Fibroblast of skin of left quadriceps (primary cell): ENCODE measurements around the gene CDC27.
"Not testable (repeated sequence)": the region's sequence is repeated elsewhere in the genome, so short reads cannot be mapped to it uniquely, and the experiment has no call there.

Experiments
- DNase-seq, 2 experiments: peaks; one replicate each; pipeline ENCODE4 v3.0.0-alpha.2; 2013; ENCODE audit warnings: low read depth in 2 of 2

Gene CDC27

DNA sequence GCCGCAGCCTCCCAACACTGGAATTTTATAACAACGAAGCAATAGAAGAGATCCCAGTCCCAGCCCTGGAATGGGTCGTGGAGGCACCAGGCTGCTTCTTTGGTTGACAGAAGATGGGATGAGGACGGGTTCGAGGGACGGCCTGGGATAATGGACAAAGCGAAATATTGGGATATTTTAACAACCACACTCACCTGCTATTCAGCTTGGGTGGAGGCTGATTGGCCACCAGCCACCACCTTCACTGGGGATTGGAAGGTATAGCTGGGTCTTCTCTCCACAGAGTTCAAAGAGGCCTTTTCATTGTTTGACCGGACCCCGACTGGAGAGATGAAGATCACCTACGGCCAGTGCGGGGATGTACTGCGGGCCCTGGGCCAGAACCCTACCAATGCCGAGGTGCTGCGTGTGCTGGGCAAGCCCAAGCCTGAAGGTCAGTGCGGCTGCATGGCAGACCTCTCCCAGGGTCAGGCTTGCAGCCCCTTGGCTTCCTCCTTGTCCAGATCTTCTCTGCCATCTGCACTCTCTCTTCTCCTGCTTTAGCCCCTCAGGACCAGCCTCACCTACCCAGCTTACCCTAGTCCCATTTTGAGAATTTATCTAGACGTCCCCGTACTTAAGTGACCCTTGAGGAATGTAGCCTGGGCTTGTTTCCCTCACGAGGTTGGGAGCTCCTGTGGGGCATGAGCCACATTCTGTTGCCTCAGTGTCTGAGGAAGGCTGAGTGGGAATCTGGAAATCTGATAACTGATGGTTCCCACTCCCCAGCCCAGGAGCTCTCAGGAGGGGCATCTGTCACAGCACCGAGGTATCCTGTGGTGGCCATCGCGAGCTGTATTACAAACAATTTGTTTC, 30.8 kb upstream of the CDC27 start:
- no peak for DNase-seq

DNA sequence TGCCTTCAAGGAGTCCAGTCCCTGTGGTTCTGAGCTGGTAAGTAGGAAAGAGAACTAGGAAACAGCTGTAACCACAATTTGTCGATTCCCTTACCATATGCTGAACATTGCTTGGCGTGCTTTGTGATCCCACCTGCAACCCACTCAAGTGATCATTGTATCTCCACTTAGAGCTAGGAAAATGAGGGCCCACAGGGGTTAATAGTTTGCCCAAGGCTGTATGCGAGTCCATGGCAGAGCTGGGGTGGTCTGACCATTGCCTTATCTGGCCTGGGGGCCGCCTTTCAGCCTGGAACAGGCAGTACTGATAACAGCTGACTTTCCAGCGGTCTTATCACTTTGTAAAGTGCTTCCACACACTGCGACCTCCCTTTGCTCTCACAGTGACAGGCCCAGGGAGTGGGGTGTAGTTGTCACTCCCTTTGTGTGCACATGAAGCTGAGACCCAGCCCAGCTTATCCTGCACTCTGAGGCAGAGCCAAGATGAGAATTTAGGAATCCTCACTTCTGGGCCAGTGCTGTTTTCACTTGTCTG, 29.9 kb upstream of the CDC27 start:
- DNase-seq = no peak

DNA sequence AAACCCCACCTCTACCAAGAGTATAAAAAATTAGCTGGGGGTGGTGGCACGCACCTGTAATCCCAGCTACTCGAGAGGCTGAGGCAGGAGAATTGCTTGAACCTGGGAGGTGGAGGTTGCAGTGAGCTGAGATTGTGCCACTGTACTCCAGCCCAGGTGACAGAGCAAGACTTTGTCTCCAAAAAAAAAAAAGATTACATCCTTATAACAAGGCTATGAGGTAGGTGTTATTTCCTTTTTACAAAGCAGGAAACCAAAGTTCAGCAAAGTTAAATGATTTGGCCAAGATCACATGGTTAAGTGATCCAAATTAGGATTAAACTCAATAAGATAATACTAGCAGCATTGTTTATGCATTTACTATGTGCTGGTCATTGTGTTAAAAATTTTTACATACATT, 28.2 kb upstream of the CDC27 start:
- not testable (repeated sequence) for DNase-seq

DNA sequence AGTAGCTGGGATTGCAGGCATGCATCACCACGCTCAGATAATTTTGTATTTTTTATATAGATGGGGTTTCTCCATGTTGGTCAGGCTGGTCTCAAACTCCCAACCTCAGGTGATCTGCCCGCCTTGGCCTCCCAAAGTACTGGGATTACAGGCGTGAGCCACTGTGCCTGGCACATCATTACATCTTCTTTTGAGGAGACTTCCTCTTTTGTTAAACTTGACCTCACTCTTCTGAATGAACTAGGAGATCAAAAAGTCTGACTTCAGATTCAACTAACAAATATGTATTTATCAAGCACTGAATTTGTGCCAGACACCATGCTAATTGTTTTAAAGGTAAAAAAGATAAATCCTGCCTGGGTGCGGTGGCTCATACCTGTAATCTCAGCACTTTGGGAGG, 27.7 kb upstream of the CDC27 start:
- DNase-seq = not testable (repeated sequence)

DNA sequence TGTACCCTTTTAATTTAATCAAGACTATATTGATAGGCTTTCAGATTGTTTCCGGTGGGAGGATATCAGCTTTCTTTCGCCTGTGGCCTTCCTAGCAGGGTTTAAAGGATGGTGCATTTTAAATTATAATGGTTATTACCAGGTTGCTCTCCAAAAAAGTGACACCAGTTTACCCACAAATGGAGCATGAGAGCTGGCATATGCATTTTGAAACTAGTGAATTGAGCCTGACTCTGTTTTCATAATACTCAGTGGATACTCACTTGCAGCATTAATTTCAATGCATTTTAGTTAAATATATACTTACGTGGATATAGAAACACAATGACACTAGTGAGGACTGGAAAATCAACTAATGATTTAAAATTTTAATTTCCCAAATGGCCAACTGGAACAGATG, 25.8 kb upstream of the CDC27 start:
- DNase-seq = no peak

DNA sequence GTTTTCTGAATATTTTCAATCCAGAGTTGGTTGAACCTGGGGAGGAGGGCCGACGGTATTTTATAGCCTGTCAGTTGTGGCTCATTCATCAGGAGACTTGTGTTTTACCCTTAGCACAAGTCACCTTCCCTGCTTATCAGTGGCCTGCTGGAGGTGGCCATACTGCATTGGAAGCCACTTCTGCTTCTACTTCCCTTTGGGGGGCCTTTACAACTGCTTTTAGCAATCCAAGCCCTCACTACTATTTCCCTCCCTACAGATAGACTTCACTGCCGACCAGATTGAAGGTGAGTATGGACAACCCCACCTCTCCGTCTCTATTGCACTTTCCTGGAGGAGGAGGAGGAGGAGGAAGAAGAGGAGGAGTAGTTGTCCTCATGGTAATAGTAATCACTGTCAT, 24.4 kb upstream of the CDC27 start:
- DNase-seq = no peak

DNA sequence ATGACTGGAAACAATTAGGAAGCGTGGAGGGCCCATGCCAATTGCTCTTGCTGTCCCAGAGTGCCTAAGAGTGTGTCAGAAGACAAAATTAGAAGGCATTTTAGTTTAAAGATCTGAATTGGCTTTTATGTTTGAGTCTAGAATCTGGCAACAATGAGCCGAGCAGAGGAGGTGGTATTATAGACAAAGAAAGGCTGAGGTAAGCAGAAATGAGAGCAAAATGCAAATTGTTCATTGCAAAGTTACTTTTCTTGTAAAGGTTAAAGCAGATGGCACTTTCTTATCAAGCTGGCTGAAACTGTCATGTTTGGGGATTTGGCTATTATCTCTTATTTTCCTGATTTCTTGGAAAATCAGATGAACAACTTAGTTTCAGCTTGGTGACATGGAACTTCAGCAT, 23.4 kb upstream of the CDC27 start:
- DNase-seq = no peak

DNA sequence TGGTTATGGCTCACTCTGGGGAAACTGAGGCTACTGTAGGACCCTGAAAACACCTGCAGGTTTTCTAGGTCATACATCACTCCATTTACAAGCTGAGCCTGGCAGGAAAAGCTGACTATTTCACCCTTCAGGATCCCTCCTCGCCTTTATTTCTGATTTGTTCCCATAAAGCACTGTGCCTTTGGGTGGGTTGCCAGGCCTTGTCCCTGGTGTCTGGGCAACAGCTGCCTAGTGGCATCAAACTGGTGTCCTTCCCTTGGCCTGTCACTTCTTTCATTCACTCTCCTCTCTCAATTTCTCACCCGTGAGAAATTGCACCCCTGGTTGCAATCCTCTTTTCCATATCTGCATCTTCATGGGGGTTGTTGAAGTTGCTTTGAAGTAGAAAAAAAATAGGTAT, 21.7 kb upstream of the CDC27 start:
- no peak for DNase-seq

DNA sequence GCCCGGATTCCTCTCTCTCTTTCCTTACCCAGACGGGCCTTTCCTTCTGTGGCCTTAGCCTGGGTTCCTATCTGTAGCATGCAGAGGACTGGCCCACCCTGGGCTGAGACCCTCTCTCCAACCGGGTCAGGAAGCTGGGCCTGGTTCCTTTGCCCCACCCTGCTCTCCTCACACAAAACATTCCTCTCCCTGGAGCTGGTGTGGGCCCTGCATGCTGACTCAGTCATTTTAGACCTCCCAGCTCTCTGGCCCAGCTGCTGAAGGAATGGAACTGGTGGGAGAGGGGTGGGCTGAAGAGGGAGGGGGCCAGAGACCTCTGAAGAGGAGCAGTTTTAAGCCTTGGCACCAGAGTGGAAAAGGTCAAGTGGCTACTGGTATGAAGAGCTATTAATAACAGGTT, 21.0 kb upstream of the CDC27 start:
- no peak for DNase-seq

DNA sequence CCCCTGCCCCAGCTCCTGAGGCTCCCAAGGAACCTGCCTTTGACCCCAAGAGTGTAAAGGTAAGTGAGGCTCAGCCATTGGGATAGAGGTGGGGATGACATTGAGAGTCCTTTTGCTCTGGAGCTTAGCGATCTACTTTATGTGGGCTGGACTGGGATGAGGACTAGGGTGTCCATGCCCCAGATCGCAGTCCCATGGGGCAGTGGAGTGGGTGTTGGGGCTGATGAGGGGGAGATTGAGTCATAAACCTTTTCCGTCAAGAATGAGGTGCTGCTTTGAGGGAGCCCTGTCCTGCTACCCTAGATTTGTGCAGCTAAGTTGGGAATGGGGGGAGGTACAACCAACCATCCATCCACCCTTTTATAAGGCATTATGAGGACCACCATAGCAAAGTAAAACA, 20.4 kb upstream of the CDC27 start:
- no peak for DNase-seq

DNA sequence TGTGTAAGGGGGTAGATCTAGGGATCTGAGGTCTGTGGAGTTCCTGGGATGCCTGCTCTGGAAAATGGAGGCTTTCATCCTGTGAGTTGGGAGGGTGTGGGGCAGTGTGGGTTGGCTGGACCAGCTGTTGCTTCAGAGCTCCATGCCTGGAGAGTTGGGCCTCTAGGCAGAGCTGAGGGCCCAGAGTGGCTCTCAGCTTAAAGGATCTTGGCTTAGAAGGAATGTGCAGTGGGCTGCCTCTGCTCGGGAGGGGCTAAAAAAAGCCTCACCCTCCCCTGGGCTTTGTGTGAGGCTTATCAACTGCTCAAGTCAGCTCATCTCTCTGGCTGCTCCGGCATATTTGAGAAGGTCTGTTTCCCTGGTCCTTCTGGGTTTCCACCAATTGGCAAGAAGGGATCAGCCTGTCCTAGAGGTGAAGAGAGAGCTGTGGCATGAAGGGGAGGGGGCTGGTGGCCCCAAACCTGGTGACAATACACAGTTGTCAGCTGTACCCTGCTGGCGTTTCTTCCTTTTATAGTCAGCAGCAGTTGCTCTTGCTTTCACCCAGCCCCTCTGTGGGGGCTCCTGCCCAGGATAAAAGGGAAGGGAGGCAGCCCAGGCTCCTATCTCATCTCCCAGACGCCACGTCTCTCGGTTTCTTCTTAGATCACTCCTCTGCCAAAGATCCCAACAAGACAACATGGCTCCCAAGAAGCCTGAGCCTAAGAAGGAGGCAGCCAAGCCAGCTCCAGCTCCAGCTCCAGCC, 19.8 kb upstream of the CDC27 start, which contains the start of gene MYL4:
Gene MYL4, plus strand, starts transcription at position 605 of the 745 bp plus-strand sequence. Its CDS starts 75 bp downstream, at position 680.
- no peak for DNase-seq

DNA sequence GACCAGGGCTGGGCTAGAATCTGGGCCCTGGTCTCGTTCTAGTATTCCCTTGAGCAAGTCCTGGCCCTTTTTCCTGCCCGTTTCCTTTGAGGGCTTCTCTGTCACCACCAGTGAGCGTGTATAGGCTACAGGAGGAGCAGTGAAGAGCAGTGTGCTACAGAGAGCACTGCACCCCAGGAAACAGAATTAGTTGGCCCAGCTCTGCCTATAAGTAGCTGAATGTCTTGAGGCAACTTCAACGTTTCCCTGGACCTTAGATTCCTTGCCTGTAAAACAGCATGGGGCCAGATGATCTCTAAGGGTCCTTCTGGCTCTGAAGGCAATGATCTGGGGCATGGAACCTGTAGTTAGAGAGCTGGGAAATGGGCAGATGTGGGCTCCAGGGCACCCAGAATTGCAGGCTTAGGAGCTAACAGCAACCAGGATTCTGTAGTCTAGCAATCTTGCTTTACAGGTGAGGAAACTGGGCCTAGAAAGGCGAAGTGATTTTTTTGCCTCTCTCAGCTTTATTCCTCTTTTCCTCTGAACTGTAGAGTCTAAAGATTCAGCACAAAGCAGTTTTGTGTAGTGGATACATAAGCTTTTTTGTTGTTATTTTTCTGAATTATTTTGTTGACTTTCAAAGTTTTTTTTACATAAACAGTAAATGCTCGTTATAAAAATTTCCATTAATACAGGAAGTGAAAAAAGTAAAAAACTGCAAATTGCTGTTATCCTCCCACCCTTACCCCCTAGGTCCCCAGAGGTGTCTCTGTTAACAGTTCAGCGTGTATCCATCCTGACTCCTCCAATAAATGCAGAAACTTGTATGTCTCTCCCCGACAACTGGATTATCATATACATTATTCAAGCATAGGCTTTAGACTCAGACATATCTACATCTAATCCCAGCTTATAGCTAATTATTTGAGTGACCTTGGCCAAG, 18.3 kb upstream of the CDC27 start:
- no peak for DNase-seq

DNA sequence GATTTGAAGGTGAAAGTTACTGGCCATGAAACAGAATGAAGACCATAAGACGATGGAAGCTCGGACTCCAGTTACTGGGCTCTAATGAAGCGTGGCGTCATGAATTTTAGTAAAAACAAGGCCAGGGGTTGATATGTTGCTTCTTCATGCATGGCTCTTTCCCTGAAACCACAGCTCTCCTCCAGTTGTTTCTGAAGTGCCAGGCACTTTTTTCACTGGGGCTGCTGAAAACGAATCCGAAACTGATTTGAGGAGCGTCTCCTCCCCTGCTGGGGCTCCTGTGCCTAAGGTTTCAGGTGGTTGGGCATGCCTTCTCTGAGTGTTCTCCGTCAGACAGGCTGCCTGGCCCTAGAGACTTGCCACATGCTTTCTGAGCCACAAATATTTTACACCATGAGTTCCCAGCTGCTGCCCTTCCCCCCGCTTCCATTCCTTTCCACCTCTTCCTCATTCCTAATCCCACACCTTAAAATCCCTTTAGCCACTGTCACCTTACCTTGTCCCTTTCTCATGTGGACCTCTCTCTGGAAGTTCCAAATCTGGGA, 16.4 kb upstream of the CDC27 start:
- peak; percentile 78 to 80 for DNase-seq

DNA sequence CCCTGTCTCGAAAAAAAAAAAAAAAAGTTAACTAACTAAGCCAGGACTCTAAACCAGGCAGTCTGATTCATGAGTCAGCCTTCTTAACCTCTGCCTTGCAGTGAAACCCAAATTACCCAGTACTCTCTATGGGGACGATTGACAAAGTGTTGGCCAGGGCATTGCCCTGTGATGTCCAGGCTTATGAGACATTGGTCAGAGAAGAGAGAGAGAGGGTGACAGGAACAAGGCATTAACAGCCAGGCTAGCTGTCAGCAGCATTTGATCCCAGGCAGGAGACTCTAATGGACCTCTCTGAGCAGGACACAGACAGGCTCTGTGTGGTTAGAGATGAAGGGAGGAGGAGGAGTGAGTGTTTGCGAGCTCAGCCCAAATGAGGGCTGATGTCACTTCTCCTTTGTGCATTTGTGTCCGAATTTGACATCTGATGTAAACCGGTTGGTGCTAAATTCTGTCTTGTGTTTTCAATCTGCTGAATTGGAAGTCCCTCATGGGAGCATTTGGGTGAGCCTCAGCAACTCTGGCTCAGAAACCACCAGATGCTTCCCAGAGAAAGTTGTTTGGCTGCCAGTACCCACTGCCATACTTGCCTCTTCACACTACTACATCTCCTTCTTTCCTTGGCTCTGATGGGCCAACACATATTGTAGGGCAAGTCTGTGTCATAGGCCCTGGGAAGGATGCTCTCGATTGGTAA, 15.8 kb upstream of the CDC27 start:
- DNase-seq = no peak

DNA sequence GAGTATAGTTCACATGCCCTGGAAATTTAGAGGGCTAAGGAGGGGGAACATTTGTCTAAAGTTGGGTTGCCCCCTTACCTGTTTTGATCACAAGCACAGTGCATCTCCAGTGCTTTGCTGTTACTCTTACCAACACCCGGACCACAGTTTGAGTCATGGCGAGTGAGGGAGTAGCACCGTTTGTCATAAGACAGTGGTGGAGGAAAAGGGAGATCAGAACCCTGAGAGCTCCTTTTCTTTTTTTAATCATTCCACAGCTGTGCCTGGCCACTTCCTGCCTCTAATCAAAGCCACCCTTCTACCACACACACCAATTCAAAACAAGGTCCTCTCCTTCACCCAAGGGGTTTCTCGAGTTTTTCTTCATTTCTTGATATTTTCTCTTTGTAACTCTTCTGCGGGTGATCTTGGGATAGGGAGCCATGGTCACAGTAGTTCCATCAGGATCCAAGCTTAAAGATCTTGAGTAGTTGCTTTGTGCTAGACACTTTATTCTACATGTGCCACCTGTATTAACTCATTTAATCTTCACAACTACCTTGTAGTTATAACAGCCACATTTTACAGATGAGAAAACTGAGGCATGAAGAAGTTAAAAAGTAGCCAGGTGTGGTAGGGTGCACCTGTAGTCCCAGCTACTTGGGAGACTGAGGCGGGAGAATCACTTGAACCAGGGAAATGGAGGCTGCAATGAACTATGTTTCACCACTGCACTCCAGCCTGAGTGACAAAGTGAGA, 15.1 kb upstream of the CDC27 start:
- DNase-seq = no peak

DNA sequence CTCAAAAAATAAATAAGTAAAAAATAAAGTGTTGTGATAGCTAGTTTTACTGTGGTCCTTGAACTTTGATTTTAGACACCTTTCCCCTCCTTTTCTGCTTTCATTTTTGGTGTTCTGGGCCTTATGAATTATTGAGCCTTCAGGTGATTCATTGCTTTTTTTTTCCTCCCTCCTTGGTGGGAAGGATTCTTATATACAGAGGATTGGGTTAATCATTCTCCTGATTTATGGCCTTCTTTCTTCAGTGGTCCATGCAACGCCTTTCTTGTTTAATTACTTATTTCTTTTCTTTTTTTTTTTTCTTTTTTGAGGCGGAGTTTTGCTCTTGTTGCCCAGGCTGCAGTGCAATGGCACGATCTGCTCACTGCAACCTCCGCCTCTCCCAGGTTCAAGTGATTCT, 12.1 kb upstream of the CDC27 start:
- DNase-seq = no peak

DNA sequence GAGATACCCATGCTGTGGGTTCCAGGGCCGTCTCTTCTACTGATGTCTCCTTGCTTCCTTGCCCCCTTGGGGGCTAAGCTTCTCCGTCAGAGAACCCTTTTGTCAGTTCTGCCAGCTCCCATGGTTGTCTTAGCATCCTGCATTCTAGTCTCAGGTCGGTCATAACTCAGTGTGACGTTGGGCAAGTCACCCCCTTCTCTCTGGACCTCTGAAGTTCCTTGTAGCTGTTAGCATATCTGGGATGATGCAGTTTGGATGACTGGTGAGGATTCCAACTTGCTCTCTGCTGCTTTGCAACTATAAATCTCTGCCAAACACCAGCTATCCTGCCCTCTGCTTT, 11.2 kb upstream of the CDC27 start:
- DNase-seq = no peak

DNA sequence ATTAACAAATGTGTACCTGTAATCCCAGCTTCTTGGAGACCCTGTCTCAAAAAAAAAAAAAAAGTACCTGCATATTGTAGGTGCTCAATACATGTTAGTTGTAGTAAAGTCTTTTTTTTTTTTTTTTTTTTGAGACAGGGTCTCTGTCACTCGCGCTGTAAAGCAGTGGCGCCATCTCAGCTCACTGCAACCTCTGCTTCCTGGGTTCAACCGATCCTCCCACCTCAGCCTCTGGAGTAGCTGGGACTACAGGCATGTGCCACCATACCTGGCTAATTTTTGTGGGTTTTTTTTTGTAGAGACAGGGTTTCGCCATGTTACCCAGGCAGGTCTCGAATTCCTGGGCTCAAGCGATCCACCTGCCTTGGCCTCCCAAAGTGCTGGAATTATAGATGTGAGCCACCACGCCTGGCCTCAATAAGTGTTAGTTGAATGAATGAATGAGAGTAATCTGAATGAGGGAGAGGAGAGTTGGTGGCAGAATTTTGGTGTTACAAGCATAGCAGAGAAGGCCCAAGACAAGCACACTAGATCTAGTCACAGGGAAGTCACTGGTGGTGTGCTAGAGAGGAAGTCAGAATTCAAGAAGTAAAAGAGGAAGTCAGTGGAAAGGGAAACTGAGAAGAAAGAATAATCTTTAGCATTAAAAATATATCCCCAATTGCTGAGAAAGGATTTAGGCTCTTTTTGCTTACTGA, 10.7 kb upstream of the CDC27 start:
- DNase-seq = no peak

DNA sequence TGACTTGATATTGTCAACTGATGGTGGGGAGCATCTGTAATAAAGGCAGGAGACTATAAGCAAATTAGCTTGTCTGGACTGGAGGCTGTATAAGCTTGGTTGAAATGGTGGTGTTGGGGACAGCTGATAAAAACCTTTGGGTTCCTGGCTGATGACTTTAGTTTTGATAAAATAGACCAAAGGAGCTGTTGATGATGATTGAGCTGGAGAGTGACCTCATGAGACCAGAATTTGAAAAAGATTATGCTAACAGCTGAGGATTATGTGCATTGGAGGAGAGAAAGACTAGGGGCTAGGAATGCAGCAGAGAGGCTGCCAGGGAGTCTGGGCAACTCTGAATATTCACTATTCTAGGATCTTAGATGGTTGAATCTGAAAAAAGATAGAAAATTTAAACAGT, 8.7 kb upstream of the CDC27 start:
- no peak for DNase-seq
